D721Med (cell line): ENCODE measurements around the gene TMEM178B.

Experiments
- DNase-seq: peaks from one replicate; pipeline ENCODE4 v3.0.0; 2011; ENCODE audit warnings: low spot score; ENCODE audit not compliant: insufficient read length
- FAIRE-seq: peaks from 2 replicates; lab custom pipeline; 2011; peaks lifted over from hg19 to GRCh38; lab: Jason Lieb, UNC
- CTCF ChIP-seq: IDR thresholded peaks from 2 replicates; pipeline ENCODE4 v1.5.1; 2012; ENCODE audit warnings: mild to moderate bottlenecking, control low read depth; ENCODE audit not compliant: insufficient read depth; ENCODE audit errors: missing control alignments

The TMEM178B gene

GRCh38 chr7:141462958-141463357 is 389.1 kb downstream of the TMEM178B start:
- TF ChIP-seq CTCF, result no peak
- no peak for FAIRE-seq
- no peak for DNase-seq

GRCh38 chr7:141463986-141464385 is 390.1 kb downstream of the TMEM178B start:
- no peak for TF ChIP-seq CTCF
- DNase-seq (no peak), FAIRE-seq (no peak)

- FAIRE-seq (no peak), DNase-seq (no peak)
- no peak for TF ChIP-seq CTCF
These were observed 390.7 kb downstream of the TMEM178B start for GRCh38 chr7:141464551-141464950.

GRCh38 chr7:141466151-141466904 is 392.5 kb downstream of the TMEM178B start:
- TF ChIP-seq CTCF, result no peak
- FAIRE-seq, result no peak
- DNase-seq, result no peak

GRCh38 chr7:141468341-141468740 is 394.5 kb downstream of the TMEM178B start:
- no peak for FAIRE-seq
- TF ChIP-seq CTCF, result no peak
- DNase-seq, result no peak

- no peak for TF ChIP-seq CTCF
- DNase-seq (no peak), FAIRE-seq (no peak)
These were observed 401.8 kb downstream of the TMEM178B start for GRCh38 chr7:141475679-141476078.

- TF ChIP-seq CTCF, result no peak
- no peak for DNase-seq
- FAIRE-seq, result no peak
These were observed 404.0 kb downstream of the TMEM178B start for GRCh38 chr7:141477865-141478264.
